G401 (cell line): ENCODE data around the gene KCNQ5. TPM values are rescaled to one million over a fixed set of nuclear protein-coding genes. Genes with fewer than 3 reads are reported as not detected.

Source experiments
- DNase-seq: peaks from one replicate; pipeline ENCODE4 v3.0.0-alpha.2; 2015; ENCODE audit warnings: low spot score
- in situ Hi-C: cut with HindIII; loops from 2 replicates; pipeline ENCODE4 v1.10.0; 2016; ENCODE audit warnings: low sequenced_read_pairs, mixed read lengths
- total RNA-seq: library from RNA; depleted of rRNA; stranded (reverse); fragments of >200 nt; shearing (Covaris generic); gene quantifications from 2 replicates; pipeline ENCODE4 v1.2.3, GENCODE V29; 2014

The KCNQ5 gene
- total RNA-seq, 1 experiment from 2014 or later = not detected

- DNase-seq = no peak
- in situ Hi-C loops = no loop called here
These were observed 483.1 kb downstream of the KCNQ5 start for GRCh38 chr6:73104921-73105320.

- in situ Hi-C loops = no loop called here
These were observed 485.2 kb downstream of the KCNQ5 start for GRCh38 chr6:73107016-73107415.

GRCh38 chr6:73108949-73109348 lies 487.1 kb downstream of the KCNQ5 start:
- in situ Hi-C loops = no loop called here
- no peak for DNase-seq

More at GRCh38 chr6:73107016-73107415, 485.2 kb downstream of the KCNQ5 start:
- DNase-seq = no peak

- DNase-seq = no peak
- in situ Hi-C loops = no loop called here
These were observed 487.8 kb downstream of the KCNQ5 start for GRCh38 chr6:73109659-73110058.

DNA sequence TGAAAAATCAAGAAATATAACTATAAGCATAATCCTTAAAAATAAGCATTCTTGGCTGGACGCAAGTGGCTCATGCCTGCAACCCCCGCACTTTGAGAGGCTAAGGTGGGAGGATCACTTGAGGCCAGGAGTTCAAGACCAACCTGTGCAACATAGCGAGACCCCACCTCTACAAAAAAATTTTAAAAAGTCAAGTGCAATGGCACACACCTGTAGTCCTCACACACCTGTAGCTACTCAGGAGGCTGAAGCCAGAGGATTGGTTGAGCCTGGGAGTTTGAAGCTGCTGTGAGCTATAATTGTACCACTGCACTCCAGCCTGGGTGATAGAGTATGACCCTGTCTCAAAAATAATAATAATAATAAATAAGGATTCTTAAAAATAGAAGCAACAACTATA lies 494.5 kb downstream of the KCNQ5 start:
- DNase-seq = no peak
- in situ Hi-C loops = no loop called here

GRCh38 chr6:73121421-73121993 lies 499.6 kb downstream of the KCNQ5 start:
- in situ Hi-C loops = no loop called here
- DNase-seq = no peak

GRCh38 chr6:73123632-73124329 lies 501.9 kb downstream of the KCNQ5 start:
- in situ Hi-C loops = no loop called here
- no peak for DNase-seq

- DNase-seq = peak; percentile 29
- in situ Hi-C loops = no loop called here
These were observed 508.0 kb downstream of the KCNQ5 start for GRCh38 chr6:73129653-73130443.

GRCh38 chr6:73131706-73132105 lies 509.8 kb downstream of the KCNQ5 start:
- DNase-seq = no peak
- in situ Hi-C loops = no loop called here

GRCh38 chr6:73134588-73134987 lies 512.7 kb downstream of the KCNQ5 start:
- DNase-seq = peak; percentile 14
- in situ Hi-C loops = no loop called here

DNA sequence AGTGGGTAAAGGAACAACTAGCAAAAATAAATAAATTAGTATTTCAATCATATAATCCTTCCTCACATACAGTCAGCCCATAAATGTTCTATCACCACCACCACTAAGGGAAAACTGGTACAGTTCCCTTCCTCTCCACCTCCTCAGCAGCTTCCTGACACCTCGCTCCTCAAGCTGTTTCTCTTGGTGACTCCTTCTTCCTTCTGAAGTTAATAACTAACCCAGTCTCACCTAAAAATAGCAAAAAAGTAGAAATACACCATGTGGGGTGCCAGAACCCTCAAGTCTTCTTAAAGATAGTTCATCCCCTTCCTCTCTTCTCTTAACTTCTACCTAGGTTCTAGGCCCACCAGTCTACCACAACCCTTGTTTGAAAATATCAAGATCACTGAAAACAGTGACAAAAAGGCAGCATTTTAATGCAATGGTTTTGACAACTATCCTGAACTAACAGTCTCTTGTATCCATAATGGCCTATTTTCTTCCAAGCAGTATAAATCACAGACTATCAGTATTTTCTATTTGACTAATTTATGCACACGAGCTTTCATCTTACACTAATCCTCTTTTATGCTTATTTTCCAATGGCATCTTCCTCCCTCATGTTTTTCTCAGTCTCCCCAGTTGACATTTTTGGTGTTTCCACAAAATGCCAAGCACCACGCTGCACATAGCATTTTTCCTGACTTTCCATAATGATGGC lies 518.0 kb downstream of the KCNQ5 start:
- no peak for DNase-seq

GRCh38 chr6:73143551-73143950 lies 521.7 kb downstream of the KCNQ5 start:
- DNase-seq = no peak
- in situ Hi-C loops = no loop called here

More for the DNA sequence above, 518.0 kb downstream of the KCNQ5 start:
- in situ Hi-C loops = no loop called here

GRCh38 chr6:73144516-73144915 lies 522.7 kb downstream of the KCNQ5 start:
- in situ Hi-C loops = no loop called here
- no peak for DNase-seq

DNA sequence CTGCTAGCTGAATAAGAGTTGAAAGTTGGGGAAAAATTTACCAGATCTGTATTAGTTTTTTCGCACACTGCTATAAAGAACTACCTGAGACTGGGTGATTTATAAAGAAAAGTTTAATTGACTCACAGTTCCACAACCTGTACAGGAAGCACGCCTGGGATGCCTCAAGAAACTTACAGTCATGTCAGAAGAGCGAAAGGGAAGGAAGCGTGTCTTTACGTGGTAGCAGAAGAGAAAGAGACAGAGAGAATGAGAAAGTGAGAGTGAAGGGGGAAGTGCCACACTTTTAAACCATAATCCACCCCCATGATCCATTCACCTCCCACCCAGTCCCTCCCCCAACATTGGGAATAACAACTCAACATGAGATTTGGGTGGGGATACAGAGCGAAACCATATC lies 523.8 kb downstream of the KCNQ5 start:
- in situ Hi-C loops = no loop called here
- DNase-seq = no peak

GRCh38 chr6:73151732-73152131 lies 529.9 kb downstream of the KCNQ5 start:
- in situ Hi-C loops = no loop called here
- no peak for DNase-seq

DNA sequence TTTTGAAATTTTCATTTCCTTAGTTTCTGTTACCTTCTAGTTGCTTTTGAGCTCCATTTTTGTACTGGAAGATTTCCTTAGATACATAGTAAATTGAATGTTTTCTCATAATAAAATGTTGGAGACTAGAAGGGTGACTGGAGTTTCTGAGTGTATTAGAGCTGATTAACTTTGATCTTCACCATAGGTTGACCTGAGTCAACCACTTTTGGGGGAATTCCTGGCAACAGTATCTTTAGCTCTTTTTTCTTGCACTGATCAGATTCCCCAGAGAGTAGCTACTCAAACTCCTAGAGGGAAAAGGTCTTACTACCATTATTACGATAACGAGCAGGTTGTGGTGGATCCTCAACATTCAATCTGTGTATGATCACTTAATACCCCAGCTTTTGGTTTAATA lies 530.7 kb downstream of the KCNQ5 start:
- DNase-seq = no peak
- in situ Hi-C loops = no loop called here

- in situ Hi-C loops = no loop called here
- no peak for DNase-seq
These were observed 531.3 kb downstream of the KCNQ5 start for GRCh38 chr6:73152966-73153757.

DNA sequence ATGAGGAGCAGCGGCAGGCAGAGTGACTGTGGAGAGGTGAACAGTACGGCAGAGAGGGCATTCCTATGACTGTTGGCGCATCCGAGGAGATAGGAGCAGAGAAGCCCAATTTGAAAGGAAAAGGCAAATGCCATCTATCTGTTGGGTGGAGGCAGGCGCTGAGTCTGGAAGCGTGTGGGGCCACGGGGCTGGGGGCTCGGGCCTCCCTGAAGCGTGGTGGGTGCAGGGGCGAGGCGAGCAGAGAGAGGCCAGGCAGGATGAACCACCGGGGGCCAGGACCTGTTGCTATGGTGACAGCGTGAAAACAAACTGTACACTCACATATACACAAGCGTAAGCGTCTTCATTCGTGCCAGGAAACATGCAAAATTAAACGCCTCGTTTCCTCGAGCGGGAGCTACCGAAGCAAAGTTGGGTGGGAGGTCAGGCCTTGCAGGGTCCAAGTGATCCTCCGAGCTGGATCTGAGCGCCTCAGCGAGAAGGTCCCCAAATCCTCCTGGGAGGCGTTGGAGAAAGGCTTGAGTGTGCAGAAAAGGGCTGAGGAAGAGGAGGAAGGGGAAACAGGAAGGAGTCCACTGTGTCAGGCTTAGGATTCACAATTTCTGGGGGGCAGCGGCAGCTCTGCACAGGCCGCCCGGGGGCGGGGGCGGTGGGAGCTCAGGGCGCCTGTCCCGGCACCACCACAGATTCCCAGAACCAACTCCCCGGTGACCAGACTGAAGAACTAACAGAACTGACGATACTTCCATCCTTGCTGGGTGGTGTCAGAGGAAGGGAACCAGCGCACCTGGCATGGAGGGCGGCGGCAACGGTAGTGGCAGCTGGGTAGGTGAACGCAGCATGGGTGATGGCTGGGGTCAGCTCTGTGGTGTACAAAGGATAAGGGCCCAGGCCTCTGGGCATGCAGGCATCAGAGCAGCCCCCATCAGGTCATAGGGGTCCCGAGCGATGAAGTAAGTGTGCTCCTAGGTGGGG lies 535.2 kb downstream of the KCNQ5 start:
- DNase-seq = no peak
- in situ Hi-C loops = no loop called here
